HFFc6 (cell line): Measurements from ENCODE around the gene SLC25A34. TPM values are rescaled to one million over a fixed set of nuclear protein-coding genes. Genes with fewer than 3 reads are reported as not detected.
A peak's percentile ranks its signal among the peaks of the same experiment; 100 is the strongest.

Source experiments
- DNase-seq: peaks from one replicate; pipeline ENCODE4 v3.0.0-alpha.2; 2018
- H3K27ac Mint-ChIP-seq: 2 replicates; pipeline ENCODE4 v1.8.0; 2020; ENCODE audit warnings: mild to moderate bottlenecking, mixed read lengths
- H3K27me3 Mint-ChIP-seq: 2 replicates; pipeline ENCODE4 v1.8.0; 2021; ENCODE audit warnings: mild to moderate bottlenecking, moderate library complexity, mixed read lengths; ENCODE audit not compliant: insufficient read depth
- H3K36me3 Mint-ChIP-seq: 2 replicates; pipeline ENCODE4 v1.8.0; 2021; ENCODE audit warnings: low read depth, mixed read lengths
- H3K4me1 Mint-ChIP-seq: 2 replicates; pipeline ENCODE4 v1.8.0; 2020; ENCODE audit warnings: low read depth, mixed read lengths
- H3K4me3 Mint-ChIP-seq: 2 replicates; pipeline ENCODE4 v1.8.0; 2020; ENCODE audit warnings: mild to moderate bottlenecking, moderate library complexity, mixed read lengths
- H3K9me3 Mint-ChIP-seq: 2 replicates; pipeline ENCODE4 v1.8.0; 2020; ENCODE audit warnings: mild to moderate bottlenecking, mixed read lengths
- CTCF ChIP-seq: fragments of 200-600 bp; sonication (generic); IDR thresholded peaks from 2 replicates; pipeline ENCODE4 v1.5.0; 2021; ENCODE audit warnings: antibody characterized with exemption, mild to moderate bottlenecking
- total RNA-seq, 6 experiments: library from RNA; stranded (reverse); fragmentation: NEBNext Ultra II Directional; extraction: Animal tissue kit (Norgen Biotek cat#: 25700); gene quantifications; 2 replicates in 1 of 6; 3 replicates in 5 of 6; pipeline ENCODE4 v1.2.3, GENCODE V29; 2021

SLC25A34 gene
- total RNA-seq, 6 experiments from 2014 or later = 0.26 to 0.68 (median 0.43) TPM

GRCh38 chr1:15731735-15732685 is 4.0 kb upstream of the SLC25A34 start:
- H3K4me3 Mint-ChIP-seq = no peak overlapping the region
- peak; percentile 13; the same call in 1 of the 2 replicates for TF ChIP-seq CTCF
- DNase-seq = no peak
- peaks cover 8% of the 10 kb centered on the region; the same call in 1 of the 2 replicates for H3K36me3 Mint-ChIP-seq
- H3K27me3 Mint-ChIP-seq = peaks cover 1% of the 10 kb centered on the region
- H3K4me1 Mint-ChIP-seq = no peaks in the 10 kb centered on the region
- no peak overlapping the region for H3K27ac Mint-ChIP-seq
- no peaks in the 10 kb centered on the region for H3K9me3 Mint-ChIP-seq

- TF ChIP-seq CTCF = no peak
- Mint-ChIP-seq H3K27ac (no peak overlapping the region), H3K9me3 (no peaks in the 10 kb centered on the region), H3K36me3 (peaks cover 3% of the 10 kb centered on the region; the same call in 1 of the 2 replicates), H3K4me1 (no peaks in the 10 kb centered on the region), H3K4me3 (no peak overlapping the region), H3K27me3 (peaks cover under 1% of the 10 kb centered on the region)
- DNase-seq = no peak
Observed at GRCh38 chr1:15732686-15733081, 3.4 kb upstream of the SLC25A34 start.

- Mint-ChIP-seq H3K27me3 (peaks cover 1% of the 10 kb centered on the region), H3K9me3 (no peaks in the 10 kb centered on the region), H3K4me3 (no peak overlapping the region), H3K27ac (no peak overlapping the region), H3K4me1 (no peaks in the 10 kb centered on the region), H3K36me3 (no peaks in the 10 kb centered on the region)
- no peak for DNase-seq
- no peak for TF ChIP-seq CTCF
Observed at GRCh38 chr1:15733218-15733725, 2.8 kb upstream of the SLC25A34 start.

- Mint-ChIP-seq H3K4me3 (no peak overlapping the region), H3K27ac (no peak overlapping the region), H3K9me3 (no peaks in the 10 kb centered on the region), H3K36me3 (no peaks in the 10 kb centered on the region), H3K27me3 (peaks cover 1% of the 10 kb centered on the region), H3K4me1 (no peaks in the 10 kb centered on the region)
- DNase-seq = no peak
- no peak for TF ChIP-seq CTCF
Observed at GRCh38 chr1:15733726-15734226, 2.3 kb upstream of the SLC25A34 start.

- Mint-ChIP-seq H3K4me1 (no peaks in the 10 kb centered on the region), H3K9me3 (no peaks in the 10 kb centered on the region), H3K4me3 (no peak overlapping the region), H3K27me3 (peaks cover 1% of the 10 kb centered on the region), H3K36me3 (no peaks in the 10 kb centered on the region), H3K27ac (no peak overlapping the region)
- no peak for TF ChIP-seq CTCF
- DNase-seq = no peak
Observed at GRCh38 chr1:15734296-15734695, 1.8 kb upstream of the SLC25A34 start.
